HT1080 (cell line): ENCODE measurements around the gene BABAM2. TPM values are rescaled to one million over a fixed set of nuclear protein-coding genes. Genes with fewer than 3 reads are reported as not detected.

Experiments used
- DNase-seq: peaks from one replicate; pipeline ENCODE4 v3.0.0-alpha.2; 2015; ENCODE audit warnings: low read depth
- total RNA-seq: library from RNA; depleted of rRNA; stranded (reverse); fragments of >200 nt; shearing (Covaris generic); gene quantifications from 2 replicates; pipeline ENCODE4 v1.2.3, GENCODE V29; 2014

The BABAM2 gene
- total RNA-seq, 1 experiment from 2014 or later: 31.8 TPM

DNA sequence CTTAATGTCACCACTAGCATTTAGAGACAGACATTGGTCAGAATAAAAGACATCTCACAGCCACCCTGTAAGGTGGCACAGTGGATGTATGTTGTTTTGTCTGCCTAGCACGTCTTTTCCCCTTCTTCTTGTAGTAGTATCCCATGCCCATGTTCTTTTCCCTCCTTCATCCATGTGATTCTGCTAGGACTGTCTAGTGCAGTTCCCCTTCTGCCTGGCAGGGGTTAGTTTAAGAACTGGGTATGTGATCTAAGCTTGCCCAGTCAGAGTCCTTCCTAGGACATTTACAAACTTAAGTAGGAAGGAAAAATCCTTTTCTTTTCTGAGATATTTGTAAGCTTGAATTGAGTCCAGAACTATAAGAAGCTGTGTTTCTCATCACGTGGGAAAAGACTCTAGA is 172.3 kb downstream of the BABAM2 start:
- no peak for DNase-seq

DNA sequence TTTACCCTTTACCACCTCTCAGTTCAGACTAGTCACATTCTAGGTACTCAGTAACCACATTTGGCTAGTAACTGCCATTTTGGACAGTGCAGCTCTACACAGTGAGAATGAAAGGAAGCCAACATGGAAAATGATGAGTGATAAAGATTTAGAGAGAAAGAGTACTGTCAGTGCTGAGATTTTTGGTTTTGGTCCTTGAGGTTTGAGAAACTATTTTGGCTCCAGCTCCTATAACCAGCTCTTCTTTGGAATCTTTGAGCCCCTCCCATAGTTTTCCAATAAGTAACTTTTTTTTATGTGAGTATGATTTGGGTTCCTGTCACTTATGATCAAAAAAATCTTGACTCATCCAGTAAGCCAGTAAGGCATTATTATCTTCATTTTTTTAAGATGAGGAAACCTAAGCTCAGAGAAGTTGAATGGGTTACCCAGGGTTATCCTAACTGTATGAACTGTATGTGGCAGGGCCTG is 173.0 kb downstream of the BABAM2 start:
- DNase-seq: no peak

DNA sequence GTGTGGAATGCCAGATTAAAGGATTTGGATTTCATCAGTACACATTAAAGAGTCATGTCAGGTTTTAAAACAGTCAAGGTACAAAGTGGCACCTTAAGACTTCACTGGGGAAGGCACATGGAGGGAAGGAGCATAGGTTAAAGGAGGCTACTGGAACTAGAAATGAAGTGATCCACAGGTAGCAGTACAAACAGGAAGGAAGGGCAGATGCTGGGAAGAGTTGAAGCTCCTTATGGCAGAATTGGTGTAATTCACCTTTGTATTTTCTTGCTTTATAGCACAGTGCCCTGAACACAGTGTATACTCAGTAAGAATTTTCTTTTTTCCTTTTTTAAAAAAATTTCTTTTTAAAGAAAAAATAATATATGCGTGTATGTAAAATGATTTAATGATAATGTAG is 177.1 kb downstream of the BABAM2 start:
- no peak for DNase-seq

GRCh38 chr2:28068088-28068487 is 177.6 kb downstream of the BABAM2 start:
- no peak for DNase-seq

DNA sequence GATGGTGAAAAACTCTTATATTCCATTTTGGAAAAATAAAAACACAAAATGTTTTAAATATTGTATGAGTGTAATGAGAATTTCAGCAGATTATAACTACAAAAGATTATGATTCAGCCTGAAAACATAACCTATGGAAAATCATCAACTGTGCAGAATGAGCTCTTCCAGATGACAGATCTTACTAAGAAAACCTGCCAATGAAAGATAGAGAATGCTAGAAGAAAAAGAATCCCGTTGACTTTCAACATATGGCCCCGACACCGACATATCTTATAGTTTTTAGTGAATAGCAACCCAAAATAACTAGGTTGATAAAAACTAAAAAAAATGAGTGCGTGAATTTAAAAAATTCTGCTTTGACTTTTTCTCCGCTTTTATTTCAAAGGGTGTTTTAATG is 178.0 kb downstream of the BABAM2 start:
- no peak for DNase-seq

GRCh38 chr2:28071221-28071620 is 180.7 kb downstream of the BABAM2 start:
- no peak for DNase-seq

DNA sequence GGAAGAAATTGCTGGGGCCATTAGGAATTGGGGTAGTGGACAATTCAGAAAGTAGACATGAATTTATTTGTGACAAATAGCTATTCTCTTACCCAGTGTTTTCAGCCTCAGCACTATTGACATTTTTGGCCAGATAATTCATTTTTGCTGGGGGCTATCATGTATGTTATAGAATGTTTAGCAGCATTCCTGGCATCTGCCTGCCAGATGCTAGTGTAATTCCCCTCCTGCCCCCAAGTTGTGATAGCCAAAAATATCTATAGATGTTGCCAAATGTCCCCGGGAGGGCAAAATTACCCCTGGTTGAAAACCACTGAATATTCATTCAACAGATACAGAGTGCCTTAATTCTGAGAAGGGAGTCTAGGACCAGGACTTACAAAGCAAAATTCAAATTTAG is 183.6 kb downstream of the BABAM2 start:
- DNase-seq: no peak

DNA sequence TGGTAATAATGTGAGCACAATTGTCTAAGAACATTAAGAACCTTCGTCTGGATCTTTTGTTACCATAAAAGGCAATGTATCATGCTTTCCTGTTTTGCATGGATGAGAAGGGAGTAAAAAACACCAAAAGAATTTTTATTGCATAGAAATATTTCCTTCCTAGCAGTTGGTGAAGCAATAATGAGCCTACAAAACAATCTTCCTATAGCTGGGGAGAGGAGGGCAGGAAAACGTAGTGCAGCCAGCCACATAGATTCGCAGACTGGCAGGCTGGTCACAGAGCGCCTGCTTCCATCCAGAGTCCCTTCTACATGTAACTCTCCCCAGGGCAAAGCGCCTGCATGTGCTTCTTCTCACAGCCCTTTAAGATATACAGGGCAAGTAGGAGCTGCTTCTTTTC is 190.4 kb downstream of the BABAM2 start:
- peak; percentile 15 for DNase-seq

GRCh38 chr2:28082131-28082530 is 191.6 kb downstream of the BABAM2 start:
- peak; percentile 2 for DNase-seq

- DNase-seq: no peak
These were observed 192.9 kb downstream of the BABAM2 start for GRCh38 chr2:28083476-28083875.

GRCh38 chr2:28084564-28084963 is 194.0 kb downstream of the BABAM2 start:
- no peak for DNase-seq

GRCh38 chr2:28085201-28085600 is 194.7 kb downstream of the BABAM2 start:
- no peak for DNase-seq

GRCh38 chr2:28086611-28087010 is 196.1 kb downstream of the BABAM2 start:
- DNase-seq: no peak

DNA sequence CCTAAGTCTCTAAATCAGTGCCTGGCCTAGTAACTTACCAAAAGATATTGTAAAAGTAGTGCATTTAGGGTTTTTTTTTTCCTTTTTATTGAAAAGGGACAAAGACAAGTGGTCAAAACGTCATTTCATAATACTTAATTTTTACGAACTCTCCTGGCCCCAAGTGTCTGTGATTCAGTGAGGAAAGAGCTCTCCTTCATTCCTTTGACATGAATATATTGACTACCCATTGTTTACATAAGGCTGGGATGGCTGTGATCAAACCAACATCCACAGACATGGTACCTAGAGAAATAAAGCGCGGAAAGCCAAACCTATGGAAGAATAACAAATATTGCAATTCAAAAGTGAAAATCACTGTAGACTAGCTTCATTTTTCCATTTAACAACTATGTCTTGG is 198.4 kb downstream of the BABAM2 start:
- DNase-seq: peak; percentile 53

- no peak for DNase-seq
These were observed 199.0 kb downstream of the BABAM2 start for GRCh38 chr2:28089486-28089885.

GRCh38 chr2:28093308-28093707 is 202.8 kb downstream of the BABAM2 start:
- DNase-seq: no peak

DNA sequence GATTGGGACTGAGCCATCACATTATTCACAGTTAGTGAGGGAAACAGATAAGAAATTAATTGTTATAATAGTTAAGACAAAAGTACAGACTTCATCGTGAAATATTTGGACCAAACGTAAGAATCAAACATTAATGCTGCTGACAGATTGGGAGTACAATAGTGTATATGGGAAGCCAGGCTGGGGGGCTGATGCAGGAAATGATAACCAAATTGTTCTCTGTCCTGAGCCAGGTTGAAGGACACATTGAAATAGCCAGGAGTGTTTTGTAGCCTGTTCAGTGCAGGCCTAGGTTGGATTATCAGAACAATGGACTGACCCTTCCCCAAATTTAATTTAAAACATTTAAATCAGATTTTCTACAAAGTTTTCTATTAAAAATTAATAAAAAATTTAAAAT is 203.2 kb downstream of the BABAM2 start:
- DNase-seq: no peak

- no peak for DNase-seq
These were observed 204.2 kb downstream of the BABAM2 start for GRCh38 chr2:28094739-28095138.

DNA sequence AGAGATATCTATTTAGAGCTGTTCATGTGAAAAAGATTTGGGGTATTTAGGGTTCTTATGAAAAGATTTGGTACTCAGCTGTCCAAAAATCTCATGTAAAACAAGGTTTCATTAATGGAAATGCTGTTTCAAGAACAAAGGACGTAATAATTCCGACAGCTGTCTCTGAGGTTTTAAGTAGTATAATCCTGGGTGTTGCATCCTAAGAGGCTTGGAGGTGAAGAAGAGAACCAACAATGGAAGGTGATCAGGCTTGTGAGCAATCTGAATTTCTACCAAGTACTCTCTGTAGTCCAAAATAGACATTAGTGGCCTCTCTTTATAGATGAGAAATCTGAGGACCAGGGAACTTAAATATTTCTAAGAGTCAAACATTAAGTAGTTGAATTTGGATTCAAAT is 205.1 kb downstream of the BABAM2 start:
- no peak for DNase-seq

DNA sequence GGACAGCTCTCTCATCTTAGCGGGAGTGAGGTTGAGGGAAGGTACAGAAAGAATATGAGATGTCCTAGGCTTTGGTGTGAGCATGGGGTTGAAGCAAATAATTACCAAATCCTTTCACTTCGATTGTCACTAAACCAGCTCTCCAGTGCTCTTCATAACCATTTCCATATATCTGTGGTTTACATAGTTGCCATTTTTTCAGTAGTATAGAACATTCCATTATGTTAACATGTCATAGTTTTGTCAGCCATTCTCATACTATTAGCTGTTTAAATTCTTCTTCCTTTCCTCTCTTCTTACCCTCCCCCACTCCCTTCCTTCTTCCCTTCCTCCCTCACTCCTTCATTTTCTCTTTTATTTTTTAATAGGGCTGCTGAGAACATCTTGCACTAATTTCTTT is 205.9 kb downstream of the BABAM2 start:
- no peak for DNase-seq

DNA sequence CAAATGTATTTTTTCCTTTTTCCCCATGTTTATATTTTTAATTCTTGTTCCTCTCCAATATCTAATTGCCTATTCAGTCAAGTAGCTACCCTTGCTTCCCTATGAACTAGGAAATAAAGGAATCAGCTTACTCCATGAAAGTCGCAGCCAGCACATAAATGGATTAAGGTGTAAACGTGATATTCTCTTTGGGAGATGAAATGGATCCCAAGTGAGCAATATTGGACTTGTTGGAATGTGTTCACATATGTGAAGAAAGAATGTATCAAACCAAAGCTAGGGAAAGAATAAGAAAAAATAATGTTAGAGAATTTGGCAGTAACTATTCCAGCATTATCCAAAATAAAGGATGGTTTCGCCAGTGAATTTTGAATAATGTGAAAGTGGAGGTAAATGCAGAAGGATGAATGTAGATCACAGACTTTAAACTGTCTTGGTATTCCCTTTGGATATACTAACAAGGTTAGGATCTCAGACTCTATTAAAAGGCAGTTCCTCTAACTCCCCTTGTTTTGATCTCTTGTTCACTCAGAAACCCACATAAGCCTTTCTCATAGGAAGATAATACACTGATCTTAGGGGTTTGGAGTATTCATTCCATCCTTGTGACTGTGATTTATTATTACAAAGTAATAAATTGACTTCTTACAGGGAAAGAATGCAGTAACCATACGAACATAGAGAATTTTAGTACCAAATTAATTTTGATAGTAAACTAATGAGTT is 208.1 kb downstream of the BABAM2 start:
- DNase-seq: no peak

GRCh38 chr2:28101123-28101522 is 210.6 kb downstream of the BABAM2 start:
- DNase-seq: no peak

GRCh38 chr2:28101892-28102291 is 211.4 kb downstream of the BABAM2 start:
- DNase-seq: no peak

DNA sequence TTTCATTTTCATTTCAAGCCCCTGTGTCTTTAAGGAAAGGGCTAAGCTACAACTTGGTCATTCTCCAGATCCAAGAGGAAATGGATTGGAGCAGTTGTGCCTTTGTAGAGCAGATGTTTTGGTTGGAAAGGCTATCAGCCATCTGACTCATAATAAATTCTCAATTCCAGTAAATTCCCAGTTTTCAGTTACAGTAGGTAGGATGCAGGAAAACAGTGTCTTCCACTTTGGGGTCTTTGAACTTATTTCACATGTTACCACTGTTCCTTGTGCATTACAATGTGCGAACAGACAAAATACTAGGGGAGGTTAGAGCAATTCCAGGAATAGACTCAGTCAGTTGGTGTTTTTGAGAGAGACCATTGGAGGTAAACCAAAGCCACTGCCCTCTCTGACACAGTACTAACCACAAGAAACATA is 211.9 kb downstream of the BABAM2 start:
- DNase-seq: peak; percentile 82
